A549 (cell line): ENCODE results near the gene GDNF. TPM values are rescaled to one million over a fixed set of nuclear protein-coding genes. Genes with fewer than 3 reads are reported as not detected.

Experiments used
- ATAC-seq, 2 experiments: fragments of 200-7000 bp in 1 of 2; fragments of >200 bp in 1 of 2; cut with Nextera tagmentation in 1 of 2; cut with Tn5 transposase in 1 of 2; 3 replicates each; pipeline versions ENCODE4 v1.8.0 to v1.9.1; 2018 to 2020; ENCODE audit warnings: mild to moderate bottlenecking in 1 of 2, moderate library complexity in 1 of 2
- CTCF ChIA-PET: fragments of 300-600 bp; sonication (Branson Sonifier 250); formaldehyde crosslinking; extraction: SDS; loops from one replicate; lab custom pipeline; 2021; ENCODE audit warnings: antibody characterized with exemption, inconsistent platforms; lab: Yijun Ruan, JAX
- POLR2A ChIA-PET: fragments of 350-600 bp; formaldehyde crosslinking; extraction: SDS; loops from one replicate; lab custom pipeline; 2021; ENCODE audit warnings: antibody characterized with exemption, inconsistent platforms; lab: Yijun Ruan, JAX
- DNase-seq, 2 experiments: peaks; one replicate each; pipeline versions ENCODE4 v3.0.0 to v3.0.0-alpha.2; 2011 to 2016; ENCODE audit warnings: low read depth in 1 of 2, low spot score in 1 of 2
- FAIRE-seq: peaks from 2 replicates; lab custom pipeline; 2011; peaks lifted over from hg19 to GRCh38; lab: Jason Lieb, UNC
- H3K27ac ChIP-seq, 2 experiments: fragments of >200 bp; sonication (Bioruptor Twin); formaldehyde crosslinking; 3 replicates each; pipeline ENCODE4 v1.5.1; 2016 to 2017
- H3K4me1 ChIP-seq: fragments of >200 bp; sonication (Bioruptor Twin); formaldehyde crosslinking; 3 replicates; pipeline ENCODE4 v1.6.1; 2016
- H3K4me2 ChIP-seq: fragments of >200 bp; sonication (Bioruptor Twin); formaldehyde crosslinking; 3 replicates; pipeline ENCODE4 v1.6.1; 2016
- H3K4me3 ChIP-seq: fragments of >200 bp; sonication (Bioruptor Twin); formaldehyde crosslinking; 3 replicates; pipeline ENCODE4 v1.5.1; 2016
- H3K9me3 ChIP-seq: fragments of >200 bp; sonication (Bioruptor Twin); formaldehyde crosslinking; 3 replicates; pipeline ENCODE4 v1.6.1; 2016
- CEBPB ChIP-seq, 2 experiments: fragments of >200 bp in 1 of 2; sonication (Bioruptor Twin) in 1 of 2; formaldehyde crosslinking in 1 of 2; IDR thresholded peaks; 2 replicates each; pipeline ENCODE4 v1.6.1; 2012 to 2016
- EHF ChIP-seq: fragments of 250-450 bp; sonication (Bioruptor Pico); IDR thresholded peaks from 2 replicates; pipeline ENCODE4 v1.5.0; 2020; ENCODE audit warnings: mild to moderate bottlenecking
- ESRRA ChIP-seq: fragments of 150-350 bp; IDR thresholded peaks from 2 replicates; pipeline ENCODE4 v1.6.1; 2014; ENCODE audit warnings: mild to moderate bottlenecking, low read length, borderline replicate concordance
- FOSL2 ChIP-seq, 2 experiments: fragments of 450-650 bp in 1 of 2; fragments of >200 bp in 1 of 2; sonication (Bioruptor Twin) in 1 of 2; formaldehyde crosslinking; IDR thresholded peaks; 2 replicates each; pipeline versions ENCODE4 v1.5.0 to v1.6.1; 2016 to 2020; ENCODE audit warnings: mild to moderate bottlenecking in 1 of 2, moderate library complexity in 1 of 2
- FOXS1 ChIP-seq: fragments of 250-450 bp; sonication (Bioruptor Pico); IDR thresholded peaks from 2 replicates; pipeline ENCODE4 v1.5.0; 2020; ENCODE audit warnings: mild to moderate bottlenecking, moderate library complexity
- GATA3 ChIP-seq: IDR thresholded peaks from 2 replicates; pipeline ENCODE4 v1.6.1; 2012; ENCODE audit warnings: borderline replicate concordance
- HEYL ChIP-seq: fragments of 250-450 bp; sonication (Bioruptor Pico); IDR thresholded peaks from 2 replicates; pipeline ENCODE4 v1.8.0; 2021; ENCODE audit warnings: mild to moderate bottlenecking, moderate library complexity
- HOXB13 ChIP-seq: fragments of 250-450 bp; sonication (Bioruptor Pico); IDR thresholded peaks from 2 replicates; pipeline ENCODE4 v1.5.0; 2020; ENCODE audit warnings: low read depth, mild to moderate bottlenecking, moderate library complexity
- HOXB5 ChIP-seq: fragments of 250-450 bp; sonication (Bioruptor Pico); IDR thresholded peaks from 2 replicates; pipeline ENCODE4 v1.5.0; 2020; ENCODE audit warnings: mild to moderate bottlenecking, moderate library complexity
- JUN ChIP-seq, 2 experiments: fragments of >200 bp; sonication (Bioruptor Twin); formaldehyde crosslinking; IDR thresholded peaks; 2 replicates in 1 of 2; 3 replicates in 1 of 2; pipeline ENCODE4 v1.6.1; 2016 to 2017
- KDM1A ChIP-seq: fragments of 200-600 bp; sonication (generic); IDR thresholded peaks from 2 replicates; pipeline ENCODE4 v1.6.1; 2016; ENCODE audit warnings: low read depth, mild to moderate bottlenecking
- KDM5A ChIP-seq: fragments of 200-600 bp; sonication (generic); IDR thresholded peaks from 2 replicates; pipeline ENCODE4 v1.6.1; 2016; ENCODE audit warnings: antibody characterized with exemption, mild to moderate bottlenecking
- MAFK ChIP-seq: fragments of 450-650 bp; IDR thresholded peaks from 2 replicates; pipeline ENCODE4 v1.6.1; 2014; ENCODE audit not compliant: partially characterized antibody
- MYC ChIP-seq: IDR thresholded peaks from 2 replicates; pipeline ENCODE4 v1.6.1; 2012; ENCODE audit warnings: mild to moderate bottlenecking, inconsistent platforms, low read length, improper control_type of control experiment, borderline replicate concordance
- NFE2L2 ChIP-seq: fragments of 150-350 bp; conservative IDR thresholded peaks from 2 replicates; pipeline ENCODE4 v1.6.1; 2014; ENCODE audit warnings: low read length
- NPAS2 ChIP-seq: fragments of 250-450 bp; sonication (Bioruptor Pico); IDR thresholded peaks from 2 replicates; pipeline ENCODE4 v1.8.0; 2022; ENCODE audit warnings: mild to moderate bottlenecking, moderate library complexity, borderline replicate concordance
- PHF8 ChIP-seq: fragments of 200-600 bp; sonication (generic); IDR thresholded peaks from 2 replicates; pipeline ENCODE4 v1.6.1; 2016; ENCODE audit warnings: low read depth, mild to moderate bottlenecking, antibody characterized with exemption, moderate library complexity, borderline replicate concordance
- POLR2AphosphoS2 ChIP-seq: conservative IDR thresholded peaks from 2 replicates; pipeline ENCODE4 v1.6.1; 2012; ENCODE audit warnings: low read length, improper control_type of control experiment, inconsistent platforms
- TFCP2L1 ChIP-seq: fragments of 250-450 bp; sonication (Bioruptor Pico); IDR thresholded peaks from 2 replicates; pipeline ENCODE4 v1.5.0; 2021; ENCODE audit warnings: mild to moderate bottlenecking
- TP53 ChIP-seq: fragments of 250-450 bp; sonication (Bioruptor Pico); IDR thresholded peaks from 2 replicates; pipeline ENCODE4 v1.5.0; 2021; ENCODE audit warnings: mild to moderate bottlenecking, moderate library complexity
- ZC3H11A ChIP-seq: fragments of 450-650 bp; IDR thresholded peaks from 2 replicates; pipeline ENCODE4 v1.6.1; 2014; ENCODE audit warnings: antibody characterized with exemption, mild to moderate bottlenecking
- ZNF302 ChIP-seq: fragments of 250-450 bp; sonication (Bioruptor Pico); IDR thresholded peaks from 2 replicates; pipeline ENCODE4 v1.9.0; 2021; ENCODE audit warnings: inconsistent platforms, mild to moderate bottlenecking, moderate library complexity
- ZSCAN20 ChIP-seq: fragments of 250-450 bp; sonication (Bioruptor Pico); IDR thresholded peaks from 2 replicates; pipeline ENCODE4 v1.8.0; 2022; ENCODE audit warnings: mild to moderate bottlenecking, moderate library complexity
- WGBS: methylation state at CpG from one replicate; pipeline ENCODE4 v1.1.6; 2017; ENCODE audit errors: missing lambda C conversion rate; 5-methylcytosine and 5-hydroxymethylcytosine counted together
- polyA plus RNA-seq, 4 experiments: library from polyadenylated mRNA; depleted of rRNA in 3 of 4; stranded (reverse); fragments of >200 nt; fragmentation: RNase III in 1 of 4; extraction: RNeasy Plus Mini Kit Qiagen cat#74134 plus additional on column Dnase treatment in 1 of 4; gene quantifications; 2 replicates in 3 of 4; 3 replicates in 1 of 4; pipeline ENCODE4 v1.2.3, GENCODE V29; 2011 to 2017
- TF ChIP-seq, protein P1 (sequence below): fragments of 250-450 bp; sonication (Bioruptor Pico); IDR thresholded peaks from 2 replicates; pipeline ENCODE4 v1.5.0; 2020; ENCODE audit warnings: low read depth, mild to moderate bottlenecking, moderate library complexity
- TF ChIP-seq, protein P2 (sequence below): fragments of 150-350 bp; IDR thresholded peaks from 2 replicates; pipeline ENCODE4 v1.6.1; 2014; ENCODE audit warnings: low read depth, mild to moderate bottlenecking, low read length
- TF ChIP-seq, protein P3 (sequence below): fragments of >200 bp; sonication (Bioruptor Twin); formaldehyde crosslinking; IDR thresholded peaks from 3 replicates; pipeline ENCODE4 v1.6.1; 2016
- TF ChIP-seq, protein P4 (sequence below): IDR thresholded peaks from 2 replicates; pipeline ENCODE4 v1.6.1; 2012
- TF ChIP-seq, protein P5 (sequence below): fragments of 450-650 bp; IDR thresholded peaks from 2 replicates; pipeline ENCODE4 v1.6.1; 2014; ENCODE audit warnings: antibody characterized with exemption

GDNF gene
- polyA plus RNA-seq, 2 of the 4 experiments (the other 2 are of a cell fraction): 0.01 TPM; not detected in 1

DNA sequence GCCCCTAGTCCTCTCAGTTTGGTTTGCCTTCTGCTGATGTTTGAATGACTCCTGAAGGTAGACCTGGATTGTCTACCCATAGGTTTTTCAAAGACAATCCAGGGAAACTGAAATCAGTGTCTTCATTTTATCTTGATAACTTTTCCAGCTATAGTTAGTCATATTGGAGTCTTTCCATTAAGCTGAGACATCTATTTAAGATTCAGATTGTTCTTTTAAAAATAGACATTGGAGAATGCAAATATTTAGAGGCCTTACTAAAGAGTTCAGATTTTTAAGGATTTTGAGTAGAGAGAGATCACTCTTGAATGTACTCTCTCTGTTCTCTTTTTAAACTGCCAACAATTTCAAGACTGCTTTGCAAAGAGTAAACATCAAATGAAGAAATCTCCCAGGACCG is 69.1 kb downstream of the GDNF start:
- FAIRE-seq: no peak

DNA sequence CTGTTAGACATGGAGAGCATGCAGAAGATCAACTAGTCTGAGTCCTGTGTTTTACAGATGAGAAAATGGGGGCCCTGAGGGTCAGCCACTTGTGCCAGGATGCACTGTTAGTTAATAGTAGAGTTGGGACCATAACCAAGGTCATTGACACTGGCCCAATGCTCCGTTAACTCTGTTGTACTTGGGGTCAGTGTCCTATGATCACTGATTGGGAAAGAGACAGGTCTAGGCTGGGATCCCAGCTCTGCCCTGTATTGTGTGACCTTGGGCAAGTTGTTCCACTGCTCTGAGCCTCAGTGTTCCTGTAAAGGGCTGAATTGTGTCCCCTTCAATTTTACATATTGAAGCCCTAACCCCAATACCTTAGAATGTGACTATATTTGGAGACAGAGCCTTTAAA is 70.0 kb downstream of the GDNF start:
- WGBS: 62% methylated on average over 1 of the region's 1 CpG
- H3K4me2 ChIP-seq: no peak overlapping the region
- FAIRE-seq (no peak), ATAC-seq (no peak), DNase-seq (no peak)
- no peak overlapping the region for H3K4me3 ChIP-seq
- ChIA-PET POLR2A (no interaction called here), CTCF (no interaction called here)
- H3K4me1 ChIP-seq: no peaks in the 10 kb centered on the region
- TF ChIP-seq HOXB13 (CRISPR knock-in tag) (no peak), POLR2AphosphoS2 (no peak), ESRRA (no peak), JUN (IDR thresholded peaks at IDR 0.05) (no peak), PHF8 (no peak), MYC (no peak), ZSCAN20 (CRISPR knock-in tag) (no peak), KDM5A (no peak), FOXS1 (CRISPR knock-in tag) (no peak), NPAS2 (CRISPR knock-in tag) (no peak), ZC3H11A (no peak), EHF (no peak), TP53 (CRISPR knock-in tag) (no peak), MAFK (no peak)
- TF ChIP-seq, protein P1, sequence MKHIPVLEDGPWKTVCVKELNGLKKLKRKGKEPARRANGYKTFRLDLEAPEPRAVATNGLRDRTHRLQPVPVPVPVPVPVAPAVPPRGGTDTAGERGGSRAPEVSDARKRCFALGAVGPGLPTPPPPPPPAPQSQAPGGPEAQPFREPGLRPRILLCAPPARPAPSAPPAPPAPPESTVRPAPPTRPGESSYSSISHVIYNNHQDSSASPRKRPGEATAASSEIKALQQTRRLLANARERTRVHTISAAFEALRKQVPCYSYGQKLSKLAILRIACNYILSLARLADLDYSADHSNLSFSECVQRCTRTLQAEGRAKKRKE: no peak
- TF ChIP-seq, protein P2, sequence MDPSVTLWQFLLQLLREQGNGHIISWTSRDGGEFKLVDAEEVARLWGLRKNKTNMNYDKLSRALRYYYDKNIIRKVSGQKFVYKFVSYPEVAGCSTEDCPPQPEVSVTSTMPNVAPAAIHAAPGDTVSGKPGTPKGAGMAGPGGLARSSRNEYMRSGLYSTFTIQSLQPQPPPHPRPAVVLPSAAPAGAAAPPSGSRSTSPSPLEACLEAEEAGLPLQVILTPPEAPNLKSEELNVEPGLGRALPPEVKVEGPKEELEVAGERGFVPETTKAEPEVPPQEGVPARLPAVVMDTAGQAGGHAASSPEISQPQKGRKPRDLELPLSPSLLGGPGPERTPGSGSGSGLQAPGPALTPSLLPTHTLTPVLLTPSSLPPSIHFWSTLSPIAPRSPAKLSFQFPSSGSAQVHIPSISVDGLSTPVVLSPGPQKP: no peak
- H3K9me3 ChIP-seq: peaks cover 15% of the 10 kb centered on the region
- no peak overlapping the region for H3K27ac ChIP-seq

More for the DNA sequence above, 69.1 kb downstream of the GDNF start:
- DNase-seq: no peak
- 83% methylated on average over 1 of the region's 1 CpG for WGBS
- peaks cover 20% of the 10 kb centered on the region for H3K9me3 ChIP-seq
- H3K4me1 ChIP-seq: no peaks in the 10 kb centered on the region
- no peak overlapping the region for H3K27ac ChIP-seq
- TF ChIP-seq ZSCAN20 (CRISPR knock-in tag) (no peak), HOXB13 (CRISPR knock-in tag) (no peak), CEBPB (IDR thresholded peaks at IDR 0.05) (no peak), TFCP2L1 (CRISPR knock-in tag) (no peak), NFE2L2 (no peak), FOSL2 (IDR thresholded peaks at IDR 0.05) (no peak), FOSL2 (CRISPR knock-in tag; IDR thresholded peaks at IDR 0.05) (no peak), GATA3 (no peak), KDM1A (no peak), HEYL (no peak), ZNF302 (CRISPR knock-in tag) (no peak), KDM5A (no peak), HOXB5 (CRISPR knock-in tag) (no peak)
- TF ChIP-seq, protein P3, sequence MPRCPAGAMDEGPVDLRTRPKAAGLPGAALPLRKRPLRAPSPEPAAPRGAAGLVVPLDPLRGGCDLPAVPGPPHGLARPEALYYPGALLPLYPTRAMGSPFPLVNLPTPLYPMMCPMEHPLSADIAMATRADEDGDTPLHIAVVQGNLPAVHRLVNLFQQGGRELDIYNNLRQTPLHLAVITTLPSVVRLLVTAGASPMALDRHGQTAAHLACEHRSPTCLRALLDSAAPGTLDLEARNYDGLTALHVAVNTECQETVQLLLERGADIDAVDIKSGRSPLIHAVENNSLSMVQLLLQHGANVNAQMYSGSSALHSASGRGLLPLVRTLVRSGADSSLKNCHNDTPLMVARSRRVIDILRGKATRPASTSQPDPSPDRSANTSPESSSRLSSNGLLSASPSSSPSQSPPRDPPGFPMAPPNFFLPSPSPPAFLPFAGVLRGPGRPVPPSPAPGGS: no peak
- TF ChIP-seq, protein P4, sequence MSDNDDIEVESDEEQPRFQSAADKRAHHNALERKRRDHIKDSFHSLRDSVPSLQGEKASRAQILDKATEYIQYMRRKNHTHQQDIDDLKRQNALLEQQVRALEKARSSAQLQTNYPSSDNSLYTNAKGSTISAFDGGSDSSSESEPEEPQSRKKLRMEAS: no peak
- TF ChIP-seq, protein P5, sequence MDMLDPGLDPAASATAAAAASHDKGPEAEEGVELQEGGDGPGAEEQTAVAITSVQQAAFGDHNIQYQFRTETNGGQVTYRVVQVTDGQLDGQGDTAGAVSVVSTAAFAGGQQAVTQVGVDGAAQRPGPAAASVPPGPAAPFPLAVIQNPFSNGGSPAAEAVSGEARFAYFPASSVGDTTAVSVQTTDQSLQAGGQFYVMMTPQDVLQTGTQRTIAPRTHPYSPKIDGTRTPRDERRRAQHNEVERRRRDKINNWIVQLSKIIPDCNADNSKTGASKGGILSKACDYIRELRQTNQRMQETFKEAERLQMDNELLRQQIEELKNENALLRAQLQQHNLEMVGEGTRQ: no peak
- TF ChIP-seq, all 56 proteins: peak for 0
- Histone ChIP-seq H3K4me3 (no peak overlapping the region), H3K4me2 (no peak overlapping the region)
- POLR2A ChIA-PET: no interaction called here
- no peak for ATAC-seq
- CTCF ChIA-PET: no interaction called here
